Esophagus muscularis mucosa (tissue), 4 donors: ENCODE data around the gene TMEM141. TPM values are rescaled to one million over a fixed set of nuclear protein-coding genes. Genes with fewer than 3 reads are reported as not detected.
"Not testable (repeated sequence)": the region's sequence is repeated elsewhere in the genome, so short reads cannot be mapped to it uniquely, and the experiment has no call there.

ENCODE experiments used
- DNase-seq: peaks from one replicate; pipeline ENCODE4 v3.0.0-alpha.2; 2017; ENCODE audit errors: extremely low spot score
- H3K27ac ChIP-seq, 4 donors: fragments of 200-600 bp; sonication (generic); replicated peaks in 1 of 4; 1 replicate in 3 of 4; 2 replicates in 1 of 4; pipeline ENCODE4 v1.5.1; 2016 to 2019; ENCODE audit warnings: mild to moderate bottlenecking in 1 of 4
- H3K27me3 ChIP-seq, 4 donors: fragments of 200-600 bp; sonication (generic); one replicate each; pipeline versions ENCODE4 v1.5.1 to v1.6.0; 2016 to 2019
- H3K36me3 ChIP-seq, 4 donors: fragments of 200-600 bp; sonication (generic); one replicate each; pipeline ENCODE4 v1.5.1; 2016 to 2019
- H3K4me1 ChIP-seq, 4 donors: fragments of 200-600 bp; sonication (generic); one replicate each; pipeline ENCODE4 v1.5.1; 2016 to 2019
- H3K4me3 ChIP-seq, 4 donors: fragments of 200-600 bp; sonication (generic); 1 replicate in 2 of 4; 2 replicates in 2 of 4; pipeline ENCODE4 v1.5.1; 2016 to 2019; ENCODE audit warnings: mild to moderate bottlenecking in 4 of 4, moderate library complexity in 1 of 4
- H3K9me3 ChIP-seq, 4 donors: fragments of 200-600 bp; sonication (generic); 1 replicate in 3 of 4; 2 replicates in 1 of 4; pipeline ENCODE4 v1.5.1; 2016 to 2019
- EP300 ChIP-seq: sonication (generic); formaldehyde crosslinking; IDR thresholded peaks from one replicate; pipeline ENCODE4 v1.6.1; 2017; ENCODE audit warnings: antibody characterized with exemption
- POLR2A ChIP-seq: fragments of 450-650 bp; IDR thresholded peaks from one replicate; pipeline ENCODE4 v1.6.1; 2017; ENCODE audit warnings: antibody characterized with exemption, moderate library complexity, mild to moderate bottlenecking, low read depth
- POLR2AphosphoS5 ChIP-seq, 2 donors: sonication (generic); formaldehyde crosslinking; IDR thresholded peaks; one replicate each; pipeline ENCODE4 v1.6.1; 2017; ENCODE audit warnings: antibody characterized with exemption in 2 of 2
- whole genome bisulfite sequencing: methylation state at CpG from one replicate; pipeline ENCODE4 v1.1.5; 2018; 5-methylcytosine and 5-hydroxymethylcytosine counted together
- intact Hi-C: fragments of 100-400 bp; cut with DNase I; formaldehyde crosslinking; loops from one replicate; pipeline ENCODE4 v1.15.1; 2023
- total RNA-seq, 4 donors: library from RNA; depleted of rRNA; stranded (reverse); fragments of >200 nt; gene quantifications; one replicate each; pipeline versions ENCODE4 v1.1.0 to v1.2.1, GENCODE V29; 2016
- TF ChIP-seq, protein P1 (sequence below), 3 experiments: fragments of 200-600 bp in 2 of 3; fragments of 450-650 bp in 1 of 3; sonication (generic) in 2 of 3; IDR thresholded peaks; one replicate each; pipeline ENCODE4 v1.5.1; 2017 to 2019; ENCODE audit warnings: antibody characterized with exemption in 3 of 3, mild to moderate bottlenecking in 2 of 3, moderate library complexity in 1 of 3

Gene TMEM141
- total RNA-seq, 4 donors from 2014 or later: 27.9 to 48.7 (median 31.5) TPM

DNA sequence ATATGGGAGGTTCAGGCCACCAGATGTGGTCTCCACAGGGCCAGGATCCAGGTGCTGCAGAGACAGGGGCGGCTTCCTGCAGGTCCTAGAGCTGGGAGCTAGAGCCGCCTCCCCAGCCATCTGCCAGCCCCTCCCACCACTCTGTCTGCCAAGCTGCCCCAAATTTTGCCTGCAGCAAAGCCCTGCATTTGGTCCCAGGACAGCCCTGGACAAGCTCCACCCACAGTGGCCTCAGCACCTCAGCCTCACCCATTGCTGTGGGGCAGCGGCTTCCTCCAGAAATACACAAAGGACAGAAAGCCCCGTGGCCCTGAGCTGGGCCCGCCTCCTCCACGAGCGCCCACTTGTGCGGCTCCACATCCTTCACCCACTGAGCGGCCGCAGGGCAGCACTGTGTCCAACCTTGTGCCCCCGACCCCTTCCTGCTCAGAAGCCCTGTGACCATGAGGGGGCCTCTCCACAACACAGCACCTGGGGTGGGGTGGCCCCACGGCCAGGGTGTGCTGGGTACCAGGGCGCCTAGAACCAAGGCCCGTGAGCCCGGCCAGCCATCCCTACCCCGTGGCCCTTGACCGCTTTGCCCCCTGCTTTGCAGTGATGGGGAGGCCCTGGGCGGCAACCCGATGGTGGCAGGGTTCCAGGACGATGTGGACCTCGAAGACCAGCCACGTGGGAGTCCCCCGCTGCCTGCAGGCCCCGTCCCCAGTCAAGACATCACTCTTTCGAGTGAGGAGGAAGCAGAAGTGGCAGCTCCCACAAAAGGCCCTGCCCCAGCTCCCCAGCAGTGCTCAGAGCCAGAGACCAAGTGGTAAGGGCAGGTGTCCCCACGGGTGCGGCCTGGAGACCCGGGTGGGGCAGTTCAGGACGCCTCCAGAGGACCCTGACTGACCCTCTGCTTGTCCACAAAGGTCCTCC, 47.4 kb downstream of the TMEM141 start:
- H3K4me1 ChIP-seq: peaks cover 25 to 34% (median 32%) of the 10 kb centered on the region in 4 donors
- H3K27ac ChIP-seq: no peak overlapping the region
- no peak for DNase-seq
- peaks cover 0 to 10% (median 4%) of the 10 kb centered on the region in 4 donors for H3K27me3 ChIP-seq
- H3K9me3 ChIP-seq: no peaks in the 10 kb centered on the region
- WGBS: 79% methylated on average over 10 of the region's 29 CpGs
- intact Hi-C loops: no loop called here
- H3K36me3 ChIP-seq: peaks cover 1 to 70% (median 57%) of the 10 kb centered on the region in 4 donors
- TF ChIP-seq POLR2AphosphoS5 (IDR thresholded peaks at IDR 0.05): no peak
- TF ChIP-seq, protein P1, sequence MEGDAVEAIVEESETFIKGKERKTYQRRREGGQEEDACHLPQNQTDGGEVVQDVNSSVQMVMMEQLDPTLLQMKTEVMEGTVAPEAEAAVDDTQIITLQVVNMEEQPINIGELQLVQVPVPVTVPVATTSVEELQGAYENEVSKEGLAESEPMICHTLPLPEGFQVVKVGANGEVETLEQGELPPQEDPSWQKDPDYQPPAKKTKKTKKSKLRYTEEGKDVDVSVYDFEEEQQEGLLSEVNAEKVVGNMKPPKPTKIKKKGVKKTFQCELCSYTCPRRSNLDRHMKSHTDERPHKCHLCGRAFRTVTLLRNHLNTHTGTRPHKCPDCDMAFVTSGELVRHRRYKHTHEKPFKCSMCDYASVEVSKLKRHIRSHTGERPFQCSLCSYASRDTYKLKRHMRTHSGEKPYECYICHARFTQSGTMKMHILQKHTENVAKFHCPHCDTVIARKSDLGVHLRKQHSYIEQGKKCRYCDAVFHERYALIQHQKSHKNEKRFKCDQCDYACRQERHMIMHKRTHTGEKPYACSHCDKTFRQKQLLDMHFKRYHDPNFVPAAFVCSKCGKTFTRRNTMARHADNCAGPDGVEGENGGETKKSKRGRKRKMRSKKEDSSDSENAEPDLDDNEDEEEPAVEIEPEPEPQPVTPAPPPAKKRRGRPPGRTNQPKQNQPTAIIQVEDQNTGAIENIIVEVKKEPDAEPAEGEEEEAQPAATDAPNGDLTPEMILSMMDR (IDR thresholded peaks at IDR 0.05): no peak
- TF ChIP-seq EP300: no peak
- TF ChIP-seq POLR2A: no peak
- no peak overlapping the region for H3K4me3 ChIP-seq

DNA sequence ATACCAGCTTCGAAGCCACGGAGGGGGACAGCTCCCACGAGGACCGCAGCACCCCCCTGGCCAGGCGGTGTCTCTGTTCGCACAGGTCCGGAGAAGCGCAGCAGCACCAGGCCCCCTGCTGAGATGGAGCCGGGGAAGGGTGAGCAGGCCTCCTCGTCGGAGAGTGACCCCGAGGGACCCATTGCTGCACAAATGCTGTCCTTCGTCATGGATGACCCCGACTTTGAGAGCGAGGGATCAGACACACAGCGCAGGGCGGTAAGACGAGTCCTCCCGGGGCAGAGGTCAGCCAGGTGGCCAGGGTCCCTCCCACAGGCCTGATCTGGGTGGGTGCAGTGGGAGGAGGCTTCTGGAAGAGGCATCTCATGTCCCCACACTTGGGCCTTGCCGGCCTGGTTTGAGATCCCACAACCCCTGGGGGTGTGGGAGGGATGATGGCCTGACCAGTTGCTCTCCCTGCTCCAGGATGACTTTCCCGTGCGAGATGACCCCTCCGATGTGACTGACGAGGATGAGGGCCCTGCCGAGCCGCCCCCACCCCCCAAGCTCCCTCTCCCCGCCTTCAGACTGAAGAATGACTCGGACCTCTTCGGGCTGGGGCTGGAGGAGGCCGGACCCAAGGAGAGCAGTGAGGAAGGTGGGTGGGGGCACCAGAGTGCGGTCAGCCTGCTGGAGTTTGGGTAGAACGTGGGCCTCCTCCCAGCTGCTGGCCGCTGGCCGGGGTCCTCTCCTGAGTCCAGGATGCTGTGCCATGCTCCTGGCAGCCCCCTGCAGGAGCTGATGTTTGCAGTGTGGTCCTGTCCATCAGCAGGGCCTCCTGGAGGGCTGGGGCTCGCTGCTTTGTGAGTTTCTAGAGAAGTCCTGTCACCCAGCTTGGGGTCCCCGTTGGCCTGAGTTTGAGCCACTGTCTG, 48.3 kb downstream of the TMEM141 start:
- peaks cover 32 to 43% (median 41%) of the 10 kb centered on the region in 4 donors for H3K4me1 ChIP-seq
- no peak overlapping the region for H3K27ac ChIP-seq
- no peak overlapping the region for H3K4me3 ChIP-seq
- H3K36me3 ChIP-seq: peaks cover 0 to 64% (median 55%) of the 10 kb centered on the region in 4 donors
- no peak for DNase-seq
- intact Hi-C loops: no loop called here
- no peak for TF ChIP-seq POLR2A
- TF ChIP-seq, protein P1 (IDR thresholded peaks at IDR 0.05): no peak
- peaks cover 4 to 19% (median 12%) of the 10 kb centered on the region in 4 donors for H3K27me3 ChIP-seq
- WGBS: 68% methylated on average over 3 of the region's 36 CpGs
- no peaks in the 10 kb centered on the region for H3K9me3 ChIP-seq

DNA sequence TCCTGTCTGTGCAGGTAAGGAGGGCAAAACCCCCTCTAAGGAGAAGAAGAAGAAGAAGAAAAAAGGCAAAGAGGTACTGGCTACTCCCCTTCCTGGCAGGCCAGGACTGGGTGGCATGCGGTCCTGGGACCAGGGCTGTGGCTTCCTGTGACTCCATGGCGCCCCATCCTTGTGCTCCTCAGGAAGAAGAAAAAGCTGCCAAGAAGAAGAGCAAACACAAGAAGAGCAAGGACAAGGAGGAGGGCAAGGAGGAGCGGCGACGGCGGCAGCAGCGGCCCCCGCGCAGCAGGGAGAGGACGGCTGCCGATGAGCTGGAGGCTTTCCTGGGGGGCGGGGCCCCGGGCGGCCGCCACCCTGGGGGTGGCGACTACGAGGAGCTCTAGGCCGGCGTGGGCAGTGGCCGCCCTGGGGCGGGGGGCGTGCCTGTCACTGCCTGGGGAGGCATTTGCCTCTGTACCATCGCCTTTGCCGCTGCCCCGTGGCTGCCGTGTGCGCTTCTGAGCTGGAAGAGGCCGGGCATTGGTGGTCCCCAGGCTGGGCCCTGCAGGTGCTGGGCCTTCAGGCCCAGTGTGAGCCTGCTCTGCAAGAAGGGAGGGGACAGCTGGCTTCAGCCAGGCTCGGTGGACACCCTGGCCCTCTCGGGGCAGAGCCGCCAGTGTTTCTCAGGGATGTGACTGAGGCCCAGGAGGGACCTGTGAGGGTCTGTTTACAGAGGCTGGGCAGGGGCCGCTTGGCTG, 49.2 kb downstream of the TMEM141 start:
- peaks cover 0 to 61% (median 52%) of the 10 kb centered on the region in 4 donors for H3K36me3 ChIP-seq
- no peak overlapping the region for H3K27ac ChIP-seq
- DNase-seq: no peak
- 92% methylated on average over 17 of the region's 32 CpGs for WGBS
- no peak overlapping the region for H3K4me3 ChIP-seq
- H3K27me3 ChIP-seq: peaks cover 4 to 25% (median 16%) of the 10 kb centered on the region in 4 donors
- peaks cover 32 to 49% (median 46%) of the 10 kb centered on the region in 4 donors for H3K4me1 ChIP-seq
- H3K9me3 ChIP-seq: no peaks in the 10 kb centered on the region
- no peak for TF ChIP-seq POLR2A
- TF ChIP-seq, protein P1 (IDR thresholded peaks at IDR 0.05): no peak
- no peak for TF ChIP-seq EP300
- no peak for TF ChIP-seq POLR2AphosphoS5 (IDR thresholded peaks at IDR 0.05)
- intact Hi-C loops: no loop called here

DNA sequence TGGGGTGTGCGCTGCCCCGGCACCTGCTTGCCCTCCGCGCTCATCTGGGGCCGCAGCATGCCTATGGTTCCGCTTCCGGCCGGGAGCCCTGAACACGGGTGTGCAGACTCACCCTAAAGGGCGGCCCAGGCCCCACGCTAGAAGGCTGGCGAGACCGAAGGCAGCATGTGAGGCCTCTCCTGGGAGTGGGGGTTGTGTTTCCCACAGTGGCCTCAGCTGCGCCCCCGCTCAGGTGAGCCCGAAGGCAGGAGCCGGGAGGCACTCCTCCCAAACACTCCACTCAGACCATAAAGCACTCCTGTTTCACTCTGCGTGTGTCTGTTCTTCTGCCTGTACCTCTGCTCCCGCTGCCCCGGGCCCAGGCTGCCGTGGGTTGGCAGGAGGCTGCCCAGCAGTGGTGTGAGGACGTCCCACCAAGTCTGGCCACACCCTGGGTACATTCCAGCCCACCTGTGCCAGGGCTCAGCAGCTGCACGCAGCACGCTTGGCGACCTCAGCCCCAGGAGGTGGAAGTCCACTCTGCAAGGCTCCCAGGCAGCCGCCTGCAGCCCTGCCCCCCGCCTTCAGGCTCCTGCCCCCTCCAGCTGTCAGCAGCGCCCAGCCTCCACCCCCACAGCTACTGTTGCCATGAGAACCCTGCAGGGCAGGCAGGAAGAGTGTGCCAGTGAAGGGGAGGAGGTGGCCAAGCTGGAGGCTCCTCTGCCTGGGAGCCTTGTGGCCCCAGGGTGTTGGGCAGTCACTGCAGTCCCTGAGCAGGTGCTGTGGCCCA, 49.9 kb downstream of the TMEM141 start:
- no peak for DNase-seq
- TF ChIP-seq POLR2AphosphoS5 (IDR thresholded peaks at IDR 0.05) (no peak), POLR2A (no peak), EP300 (no peak)
- TF ChIP-seq, protein P1 (IDR thresholded peaks at IDR 0.05): no peak
- H3K27ac ChIP-seq: no peak overlapping the region
- no peak overlapping the region for H3K4me3 ChIP-seq
- peaks cover 0 to 53% (median 45%) of the 10 kb centered on the region in 4 donors for H3K36me3 ChIP-seq
- 64% methylated on average over 16 of the region's 28 CpGs for WGBS
- peaks cover 4 to 33% (median 23%) of the 10 kb centered on the region in 4 donors for H3K27me3 ChIP-seq
- intact Hi-C loops: no loop called here
- H3K4me1 ChIP-seq: peaks cover 32 to 57% (median 53%) of the 10 kb centered on the region in 4 donors
- H3K9me3 ChIP-seq: no peaks in the 10 kb centered on the region

DNA sequence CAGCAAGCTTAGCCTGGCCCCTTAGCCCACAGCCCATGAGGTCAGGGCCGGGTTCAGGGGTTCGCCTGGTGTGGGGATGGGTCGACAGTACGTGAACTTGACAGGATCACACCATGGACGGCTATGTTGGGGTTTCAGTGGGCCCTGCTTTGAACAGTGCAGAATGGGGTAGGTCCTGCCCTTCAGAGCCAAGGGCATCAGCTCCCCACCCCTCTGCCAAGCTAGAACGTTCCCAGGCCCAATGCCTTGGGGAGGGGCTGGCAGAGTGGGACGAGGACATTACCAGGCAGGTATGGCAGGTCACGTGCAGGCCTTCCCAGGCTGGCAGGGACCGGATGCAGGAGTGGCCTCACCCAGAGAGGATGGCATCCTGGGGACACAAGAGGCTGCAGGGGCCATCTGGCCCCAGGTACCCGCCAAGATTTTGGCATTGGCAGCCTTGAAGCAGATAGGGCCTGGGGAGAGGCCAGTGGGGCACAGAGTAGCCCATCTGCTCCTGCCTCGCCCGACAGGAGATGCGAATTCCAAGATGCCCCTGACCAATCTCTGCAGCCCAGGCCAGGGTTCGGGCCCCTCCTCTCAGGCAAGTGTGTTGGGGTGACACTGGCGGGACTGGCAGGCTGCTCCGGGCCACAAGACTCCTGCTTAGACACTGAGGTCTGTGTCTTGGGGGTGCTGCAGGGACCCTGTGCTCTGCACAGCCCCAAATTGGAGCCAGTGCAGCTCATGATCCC, 50.7 kb downstream of the TMEM141 start:
- 60% methylated on average over 1 of the region's 16 CpGs for WGBS
- Histone ChIP-seq H3K4me1 (peaks cover 36 to 64% (median 60%) of the 10 kb centered on the region in 4 donors), H3K4me3 (peak overlapping the region; percentile 48 to 65 (median 49)), H3K27ac (peak overlapping the region in 1 of 4 donors; percentile 66), H3K36me3 (peaks cover 0 to 46% (median 38%) of the 10 kb centered on the region in 4 donors), H3K27me3 (peaks cover 4 to 40% (median 25%) of the 10 kb centered on the region in 4 donors)
- DNase-seq, H3K9me3 ChIP-seq, intact Hi-C loops: not testable (repeated sequence)
